Natural killer cell (primary cell): Measurements from ENCODE around the gene CILP. TPM values are rescaled to one million over a fixed set of nuclear protein-coding genes. Genes with fewer than 3 reads are reported as not detected.

Experiments
- ATAC-seq, 3 donors: fragments of 150-1000 bp in 2 of 3; fragments of 200-7000 bp in 1 of 3; cut with Tn5 transposase; 1 replicate in 1 of 3; 2 replicates in 2 of 3; pipeline ENCODE4 v1.10.0; 2021; ENCODE audit warnings: mild to moderate bottlenecking in 2 of 3, moderate library complexity in 2 of 3
- DNase-seq, 2 donors: peaks; one replicate each; pipeline versions ENCODE4 v3.0.0 to v3.0.0-alpha.2; 2013 to 2021; ENCODE audit warnings: mixed read lengths in 1 of 2
- H3K27ac ChIP-seq: one replicate; pipeline ENCODE4 v1.5.1; 2013; ENCODE audit warnings: mild to moderate bottlenecking, low read length
- H3K27me3 ChIP-seq: one replicate; pipeline ENCODE4 v1.6.1; 2013; ENCODE audit warnings: low read length; ENCODE audit not compliant: control insufficient read depth, insufficient read depth
- H3K36me3 ChIP-seq: one replicate; pipeline ENCODE4 v1.6.1; 2013; ENCODE audit warnings: low read length; ENCODE audit not compliant: control insufficient read depth, insufficient read depth
- H3K4me1 ChIP-seq: one replicate; pipeline ENCODE4 v1.6.1; 2013; ENCODE audit warnings: low read length; ENCODE audit not compliant: control insufficient read depth, insufficient read depth
- H3K4me3 ChIP-seq: one replicate; pipeline ENCODE4 v1.5.1; 2013; ENCODE audit warnings: low read length
- H3K9me3 ChIP-seq: one replicate; pipeline ENCODE4 v1.6.1; 2013; ENCODE audit warnings: low read length; ENCODE audit not compliant: control insufficient read depth, insufficient read depth
- H3K27ac Mint-ChIP-seq, 2 donors: one replicate each; pipeline ENCODE4 v1.8.0; 2022; ENCODE audit warnings: mild to moderate bottlenecking in 2 of 2, mixed read lengths in 2 of 2, moderate library complexity in 1 of 2
- H3K27me3 Mint-ChIP-seq, 2 donors: one replicate each; pipeline ENCODE4 v1.8.0; 2022; ENCODE audit warnings: low read depth in 2 of 2, mixed read lengths in 2 of 2
- H3K36me3 Mint-ChIP-seq: one replicate; pipeline ENCODE4 v1.8.0; 2022; ENCODE audit warnings: mixed read lengths
- H3K4me1 Mint-ChIP-seq, 2 donors: one replicate each; pipeline ENCODE4 v1.8.0; 2022; ENCODE audit warnings: mixed read lengths in 2 of 2
- H3K4me3 Mint-ChIP-seq: one replicate; pipeline ENCODE4 v1.8.0; 2022; ENCODE audit warnings: mild to moderate bottlenecking, moderate library complexity, mixed read lengths
- H3K9me3 Mint-ChIP-seq, 2 donors: one replicate each; pipeline ENCODE4 v1.8.0; 2022; ENCODE audit warnings: mixed read lengths in 2 of 2
- CTCF ChIP-seq: fragments of 200-600 bp; IDR thresholded peaks from one replicate; pipeline ENCODE4 v1.8.0; 2022; ENCODE audit warnings: antibody characterized with exemption
- WGBS: methylation state at CpG from one replicate; pipeline ENCODE4 v1.1.7; 2013; ENCODE audit warnings: missing lambda C conversion rate; ENCODE audit not compliant: insufficient coverage; 5-methylcytosine and 5-hydroxymethylcytosine counted together
- intact Hi-C: fragments of 100-400 bp; cut with micrococcal nuclease; formaldehyde crosslinking; loops from one replicate; pipeline ENCODE4 v1.14.2; 2022
- total RNA-seq, 4 donors: library from RNA; stranded (reverse); fragments of 120-200 nt in 1 of 4; gene quantifications; one replicate each; pipeline versions ENCODE4 v1.2.3 to v1.2.4, GENCODE V29; 2013 to 2022

CILP gene
- total RNA-seq, 3 donors from 2014 or later (not counting 1 experiment from before 2014, with no cell fraction given): 0.24 to 0.61 (median 0.35) TPM

- intact Hi-C loops: no loop called here
- Histone ChIP-seq H3K4me1 (no peaks in the 10 kb centered on the region), H3K4me3 (no peak overlapping the region), H3K27me3 (no peaks in the 10 kb centered on the region), H3K27ac (no peak overlapping the region), H3K9me3 (no peaks in the 10 kb centered on the region), H3K36me3 (no peaks in the 10 kb centered on the region)
- ATAC-seq (no peak), DNase-seq (no peak)
- Mint-ChIP-seq H3K27ac (no peak overlapping the region), H3K4me1 (no peaks in the 10 kb centered on the region), H3K36me3 (no peaks in the 10 kb centered on the region), H3K9me3 (no peaks in the 10 kb centered on the region), H3K4me3 (no peak overlapping the region), H3K27me3 (no peaks in the 10 kb centered on the region)
- 94% methylated on average over 20 of the region's 20 CpGs for WGBS
- no peak for TF ChIP-seq CTCF
Measured at GRCh38 chr15:65206750-65207149, 4.5 kb downstream of the CILP start.

DNA sequence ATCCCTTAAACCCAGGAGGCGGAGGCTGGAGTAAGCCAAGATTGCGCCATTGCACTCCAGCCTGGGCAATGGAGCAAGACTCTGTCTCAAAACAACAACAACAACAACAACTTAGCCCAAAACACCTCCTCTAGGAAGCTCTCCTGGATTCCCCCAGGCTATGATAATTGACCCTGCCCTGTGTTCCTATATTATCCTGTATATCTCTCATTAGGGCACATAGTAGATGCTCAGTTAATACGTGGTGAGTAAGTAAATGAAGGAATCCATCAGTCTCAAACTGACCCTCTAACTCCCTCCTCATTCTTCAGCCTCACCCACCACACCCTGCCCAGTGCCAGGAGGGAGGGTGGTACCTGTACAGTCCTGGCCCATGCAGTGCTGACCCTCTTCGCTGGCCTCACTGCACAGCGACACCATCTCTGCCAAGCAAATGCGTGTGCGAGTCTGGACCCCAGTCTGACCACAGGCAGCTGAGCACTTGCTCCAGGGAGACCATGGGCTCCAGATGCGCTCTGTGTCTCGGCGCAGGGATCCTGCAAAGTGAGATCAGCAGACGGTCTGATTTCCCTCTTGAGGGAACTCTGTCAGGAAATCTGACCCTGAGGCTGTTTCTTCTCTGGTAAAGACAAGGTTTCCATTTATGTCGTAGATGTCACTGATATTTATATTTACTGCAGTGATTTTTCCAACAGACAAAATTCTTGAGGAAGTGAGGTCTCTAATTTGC, 6.2 kb downstream of the CILP start:
- WGBS: 92% methylated on average over 11 of the region's 12 CpGs
- no peak for ATAC-seq

DNA sequence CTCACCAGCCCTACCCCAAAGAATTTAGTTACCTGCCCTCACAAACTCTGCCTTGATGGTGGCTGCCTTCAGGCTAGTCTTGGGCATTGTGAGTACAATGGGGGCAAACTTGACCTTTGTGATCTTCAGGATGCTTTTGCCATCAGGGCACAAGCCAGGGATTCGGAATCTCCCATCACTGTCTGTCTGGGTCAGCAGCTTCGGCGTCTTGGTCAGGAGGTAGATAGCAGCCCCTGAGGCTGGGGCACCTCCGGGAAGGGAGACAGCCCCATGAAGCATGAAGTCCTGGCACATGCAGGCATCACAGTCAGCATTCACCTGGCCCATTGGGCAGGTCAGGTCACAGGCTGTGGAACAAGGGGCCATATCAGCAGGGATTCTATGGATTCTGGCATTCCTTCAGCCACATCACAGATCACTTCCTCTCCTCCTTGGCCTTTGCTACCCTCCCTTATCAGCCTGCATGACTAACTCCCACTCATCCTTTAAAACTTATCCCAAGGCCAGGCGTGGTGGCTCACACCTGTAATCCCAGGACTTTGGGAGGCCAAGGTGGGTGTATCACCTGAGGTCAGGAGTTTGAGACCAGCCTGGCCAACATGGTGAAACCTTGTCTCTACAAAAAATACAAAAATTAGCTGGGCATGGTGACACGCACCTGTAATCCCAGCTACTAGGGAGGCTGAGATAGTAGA, 6.9 kb downstream of the CILP start:
- Histone ChIP-seq H3K9me3 (no peaks in the 10 kb centered on the region), H3K36me3 (no peaks in the 10 kb centered on the region), H3K27me3 (no peaks in the 10 kb centered on the region), H3K27ac (no peak overlapping the region), H3K4me3 (no peak overlapping the region), H3K4me1 (no peaks in the 10 kb centered on the region)
- TF ChIP-seq CTCF: no peak
- DNase-seq (no peak), ATAC-seq (no peak)
- Mint-ChIP-seq H3K27me3 (no peaks in the 10 kb centered on the region), H3K27ac (no peak overlapping the region), H3K4me3 (no peak overlapping the region), H3K36me3 (no peaks in the 10 kb centered on the region), H3K9me3 (no peaks in the 10 kb centered on the region), H3K4me1 (no peaks in the 10 kb centered on the region)
- WGBS: 88% methylated on average over 6 of the region's 6 CpGs
- intact Hi-C loops: no loop called here

More for the DNA sequence above, 6.2 kb downstream of the CILP start:
- Histone ChIP-seq H3K27me3 (no peaks in the 10 kb centered on the region), H3K4me1 (no peaks in the 10 kb centered on the region), H3K36me3 (no peaks in the 10 kb centered on the region), H3K9me3 (no peaks in the 10 kb centered on the region), H3K4me3 (no peak overlapping the region), H3K27ac (no peak overlapping the region)
- no peak for DNase-seq
- TF ChIP-seq CTCF: no peak
- Mint-ChIP-seq H3K4me1 (no peaks in the 10 kb centered on the region), H3K9me3 (no peaks in the 10 kb centered on the region), H3K36me3 (no peaks in the 10 kb centered on the region), H3K27ac (no peak overlapping the region), H3K4me3 (no peak overlapping the region), H3K27me3 (no peaks in the 10 kb centered on the region)
- intact Hi-C loops: no loop called here
